Hypothalamus (tissue), 51 donors: ENCODE results near the gene PHC2.

Experiments
- DNase-seq, 51 donors: peaks; one replicate each; lab custom pipeline; 2025; lab: John Stamatoyannopoulos, UW

The PHC2 gene

GRCh38 chr1:33430692-33431593, at the start of gene PHC2:
PHC2 (minus strand) TSS chr1:33431095; CDS start chr1:33375539, 55,556 bp downstream.
- DNase-seq: peak; percentile 68 to 100 (median 97)

- no peak for DNase-seq
Measured at GRCh38 chr1:33477451-33477850, 46.6 kb upstream of the PHC2 start.

GRCh38 chr1:33473900-33474299, 43.0 kb upstream of the PHC2 start:
- DNase-seq: no peak

GRCh38 chr1:33472269-33472980, 41.5 kb upstream of the PHC2 start, which contains the start of gene ZSCAN20:
ZSCAN20 (plus strand) TSS chr1:33472645; CDS start chr1:33479289, 6,644 bp downstream.
- peak; percentile 69 to 99 (median 97) for DNase-seq

- DNase-seq: no peak
Measured at GRCh38 chr1:33471416-33471815, 40.5 kb upstream of the PHC2 start.

GRCh38 chr1:33470495-33471012, 39.7 kb upstream of the PHC2 start:
- peak in 46 of 51 donors; percentile 20 to 87 (median 60) for DNase-seq

GRCh38 chr1:33469691-33470090, 38.8 kb upstream of the PHC2 start:
- no peak for DNase-seq

- no peak for DNase-seq
Measured at GRCh38 chr1:33468967-33469366, 38.1 kb upstream of the PHC2 start.

- DNase-seq: peak in 1 of 51 donors; percentile 21
Measured at GRCh38 chr1:33468531-33468930, 37.6 kb upstream of the PHC2 start.

- peak in 4 of 51 donors; percentile 6 to 10 (median 7) for DNase-seq
Measured at GRCh38 chr1:33468011-33468410, 37.1 kb upstream of the PHC2 start.

GRCh38 chr1:33466159-33466558, 35.3 kb upstream of the PHC2 start:
- peak in 1 of 51 donors; percentile 17 for DNase-seq

GRCh38 chr1:33465316-33465715, 34.4 kb upstream of the PHC2 start:
- no peak for DNase-seq

- DNase-seq: no peak
Measured at GRCh38 chr1:33464552-33464951, 33.7 kb upstream of the PHC2 start.

- DNase-seq: no peak
Measured at GRCh38 chr1:33462405-33463164, 31.7 kb upstream of the PHC2 start.

- DNase-seq: peak in 8 of 51 donors; percentile 14 to 37 (median 20)
Measured at GRCh38 chr1:33460947-33461629, 30.2 kb upstream of the PHC2 start.

- DNase-seq: no peak
Measured at GRCh38 chr1:33460144-33460543, 29.2 kb upstream of the PHC2 start.

- DNase-seq: no peak
Measured at GRCh38 chr1:33459691-33460090, 28.8 kb upstream of the PHC2 start.

- DNase-seq: no peak
Measured at GRCh38 chr1:33456502-33456886, 25.6 kb upstream of the PHC2 start.

GRCh38 chr1:33455539-33456501, 24.9 kb upstream of the PHC2 start:
- DNase-seq: peak in 30 of 51 donors; percentile 9 to 68 (median 28)
